RWPE2 (cell line): ENCODE measurements around the gene SLC5A5.

Experiments
- ATAC-seq: fragments of 200-7000 bp; cut with Tn5 transposase; 3 replicates; pipeline ENCODE4 v1.9.1; 2021; ENCODE audit warnings: low read depth
- DNase-seq: peaks from one replicate; pipeline ENCODE4 v3.0.0-alpha.2; 2020; ENCODE audit warnings: low spot score
- H3K27ac ChIP-seq: fragments of 450-650 bp; 2 replicates; pipeline ENCODE4 v1.5.1; 2017; ENCODE audit warnings: mild to moderate bottlenecking; ENCODE audit not compliant: poor library complexity, severe bottlenecking
- H3K27me3 ChIP-seq: fragments of 250-450 bp; sonication (Bioruptor Pico); 2 replicates; pipeline ENCODE4 v1.5.1; 2021; ENCODE audit warnings: mild to moderate bottlenecking, moderate library complexity; ENCODE audit not compliant: insufficient read depth, poor library complexity, severe bottlenecking
- H3K36me3 ChIP-seq: fragments of 250-450 bp; sonication (Bioruptor Pico); 2 replicates; pipeline ENCODE4 v1.5.1; 2020; ENCODE audit warnings: low read depth, mild to moderate bottlenecking, moderate library complexity
- H3K4me1 ChIP-seq: fragments of 250-450 bp; sonication (Bioruptor Pico); 2 replicates; pipeline ENCODE4 v1.5.1; 2021; ENCODE audit warnings: mild to moderate bottlenecking, moderate library complexity; ENCODE audit not compliant: insufficient read depth, poor library complexity, severe bottlenecking
- H3K4me3 ChIP-seq: fragments of 250-450 bp; sonication (Bioruptor Pico); 2 replicates; pipeline ENCODE4 v1.5.1; 2021; ENCODE audit warnings: mild to moderate bottlenecking, moderate library complexity; ENCODE audit not compliant: severe bottlenecking
- H3K9me3 ChIP-seq: fragments of 250-450 bp; sonication (Bioruptor Pico); 2 replicates; pipeline ENCODE4 v1.5.1; 2021; ENCODE audit warnings: mild to moderate bottlenecking, moderate library complexity; ENCODE audit not compliant: severe bottlenecking
- CTCF ChIP-seq: fragments of 450-650 bp; IDR thresholded peaks from one replicate; pipeline ENCODE4 v1.5.1; 2017; ENCODE audit warnings: mild to moderate bottlenecking, moderate library complexity; ENCODE audit not compliant: poor library complexity, severe bottlenecking

SLC5A5 gene

GRCh38 chr19:17846146-17846545 lies 25.6 kb upstream of the SLC5A5 start:
- Histone ChIP-seq H3K27me3 (no peaks in the 10 kb centered on the region), H3K36me3 (no peaks in the 10 kb centered on the region), H3K4me1 (peaks cover 10% of the 10 kb centered on the region), H3K27ac (no peak overlapping the region), H3K4me3 (no peak overlapping the region), H3K9me3 (no peaks in the 10 kb centered on the region)
- TF ChIP-seq CTCF: no peak
- ATAC-seq (no peak), DNase-seq (no peak)

- DNase-seq (no peak), ATAC-seq (no peak)
- Histone ChIP-seq H3K36me3 (no peaks in the 10 kb centered on the region), H3K27me3 (no peaks in the 10 kb centered on the region), H3K4me1 (peaks cover 10% of the 10 kb centered on the region), H3K27ac (no peak within 1 kb of the TSS), H3K9me3 (no peaks in the 10 kb centered on the region), H3K4me3 (no peak within 1 kb of the TSS)
- TF ChIP-seq CTCF: no peak
Observed at GRCh38 chr19:17847538-17848366, 24.0 kb upstream of the SLC5A5 start, which contains the start of gene JAK3. Gene JAK3, minus strand, starts transcription at chr19:17847982. Its CDS starts 3,565 bp downstream, at chr19:17844417.

- no peak for TF ChIP-seq CTCF
- Histone ChIP-seq H3K9me3 (no peaks in the 10 kb centered on the region), H3K27ac (no peak overlapping the region), H3K4me3 (no peak overlapping the region), H3K36me3 (no peaks in the 10 kb centered on the region), H3K27me3 (no peaks in the 10 kb centered on the region), H3K4me1 (peaks cover 10% of the 10 kb centered on the region)
- DNase-seq (no peak), ATAC-seq (no peak)
Observed at GRCh38 chr19:17848595-17849292, 23.0 kb upstream of the SLC5A5 start.

GRCh38 chr19:17854061-17854460 lies 17.7 kb upstream of the SLC5A5 start:
- no peak for DNase-seq
- H3K36me3 ChIP-seq: no peaks in the 10 kb centered on the region
- H3K27me3 ChIP-seq: no peaks in the 10 kb centered on the region
- H3K27ac ChIP-seq: no peak overlapping the region
- H3K9me3 ChIP-seq: no peaks in the 10 kb centered on the region
- no peak for ATAC-seq
- TF ChIP-seq CTCF: no peak
- H3K4me3 ChIP-seq: no peak overlapping the region
- H3K4me1 ChIP-seq: peaks cover 10% of the 10 kb centered on the region
